ENCODE data around the gene RASGRF1. TPM values are rescaled to one million over a fixed set of nuclear protein-coding genes. Genes with fewer than 3 reads are reported as not detected.

RASGRF1 gene
- total RNA-seq, 1 donor from 2014 or later: not detected

DNA sequence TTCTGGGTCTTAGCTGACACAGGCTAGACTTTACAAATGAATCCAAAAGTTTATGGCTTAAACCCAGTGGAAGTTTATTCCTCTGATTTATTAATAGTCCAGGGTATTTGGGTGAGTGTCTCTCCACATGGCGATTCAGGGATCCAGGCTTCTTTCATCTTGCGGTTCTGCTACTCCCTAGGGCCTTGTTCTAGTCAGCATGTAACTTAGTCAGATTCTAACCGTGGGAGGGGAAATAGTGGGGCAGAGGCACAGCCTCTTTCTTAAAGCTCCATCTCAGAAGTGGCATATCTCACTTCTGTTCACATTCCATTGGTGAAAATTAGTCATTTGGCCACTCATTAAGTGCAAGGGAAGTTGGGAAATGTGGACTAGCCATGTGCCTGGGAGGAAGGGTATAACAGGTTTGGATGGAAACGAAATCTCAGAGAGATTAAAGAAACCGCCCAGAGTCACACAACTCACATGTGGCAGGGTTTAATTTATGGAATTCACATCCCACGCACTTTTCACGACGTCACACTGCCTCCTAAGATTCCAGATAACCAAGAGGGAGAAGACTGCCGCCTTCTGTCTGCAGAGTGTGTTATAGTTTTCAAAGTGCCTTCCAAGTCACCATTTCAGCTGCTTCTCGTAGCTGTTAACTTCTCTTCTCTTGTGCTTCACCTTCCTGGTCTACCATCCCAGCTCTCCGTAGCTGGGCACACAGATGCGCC lies 11.4 kb upstream of the RASGRF1 start:
- no peak overlapping the region for H3K4me3 Mint-ChIP-seq (ENCODE audit: unreplicated experiment)
- H3K36me3 Mint-ChIP-seq (ENCODE audit: low read depth, unreplicated experiment): peaks cover 3% of the 10 kb centered on the region
- TF ChIP-seq, protein P1, sequence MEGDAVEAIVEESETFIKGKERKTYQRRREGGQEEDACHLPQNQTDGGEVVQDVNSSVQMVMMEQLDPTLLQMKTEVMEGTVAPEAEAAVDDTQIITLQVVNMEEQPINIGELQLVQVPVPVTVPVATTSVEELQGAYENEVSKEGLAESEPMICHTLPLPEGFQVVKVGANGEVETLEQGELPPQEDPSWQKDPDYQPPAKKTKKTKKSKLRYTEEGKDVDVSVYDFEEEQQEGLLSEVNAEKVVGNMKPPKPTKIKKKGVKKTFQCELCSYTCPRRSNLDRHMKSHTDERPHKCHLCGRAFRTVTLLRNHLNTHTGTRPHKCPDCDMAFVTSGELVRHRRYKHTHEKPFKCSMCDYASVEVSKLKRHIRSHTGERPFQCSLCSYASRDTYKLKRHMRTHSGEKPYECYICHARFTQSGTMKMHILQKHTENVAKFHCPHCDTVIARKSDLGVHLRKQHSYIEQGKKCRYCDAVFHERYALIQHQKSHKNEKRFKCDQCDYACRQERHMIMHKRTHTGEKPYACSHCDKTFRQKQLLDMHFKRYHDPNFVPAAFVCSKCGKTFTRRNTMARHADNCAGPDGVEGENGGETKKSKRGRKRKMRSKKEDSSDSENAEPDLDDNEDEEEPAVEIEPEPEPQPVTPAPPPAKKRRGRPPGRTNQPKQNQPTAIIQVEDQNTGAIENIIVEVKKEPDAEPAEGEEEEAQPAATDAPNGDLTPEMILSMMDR (IDR thresholded peaks at IDR 0.05; ENCODE audit: unreplicated experiment): no peak
- H3K27ac Mint-ChIP-seq (ENCODE audit: unreplicated experiment): no peak overlapping the region
- no peak for DNase-seq (ENCODE audit: low spot score)
- H3K9me3 Mint-ChIP-seq (ENCODE audit: unreplicated experiment): no peaks in the 10 kb centered on the region
- H3K4me1 Mint-ChIP-seq (ENCODE audit: unreplicated experiment): no peaks in the 10 kb centered on the region
- peaks cover 2% of the 10 kb centered on the region for H3K27me3 Mint-ChIP-seq (ENCODE audit: unreplicated experiment)

GRCh38 chr15:79099692-79100091 lies 9.1 kb upstream of the RASGRF1 start:
- Mint-ChIP-seq H3K36me3 (ENCODE audit: low read depth, unreplicated experiment) (peaks cover under 1% of the 10 kb centered on the region), H3K4me3 (ENCODE audit: unreplicated experiment) (no peak overlapping the region), H3K4me1 (ENCODE audit: unreplicated experiment) (no peaks in the 10 kb centered on the region), H3K9me3 (ENCODE audit: unreplicated experiment) (no peaks in the 10 kb centered on the region), H3K27me3 (ENCODE audit: unreplicated experiment) (peaks cover 2% of the 10 kb centered on the region), H3K27ac (ENCODE audit: unreplicated experiment) (no peak overlapping the region)
- no peak for DNase-seq (ENCODE audit: low spot score)
- TF ChIP-seq, protein P1 (IDR thresholded peaks at IDR 0.05; ENCODE audit: unreplicated experiment): no peak

DNA sequence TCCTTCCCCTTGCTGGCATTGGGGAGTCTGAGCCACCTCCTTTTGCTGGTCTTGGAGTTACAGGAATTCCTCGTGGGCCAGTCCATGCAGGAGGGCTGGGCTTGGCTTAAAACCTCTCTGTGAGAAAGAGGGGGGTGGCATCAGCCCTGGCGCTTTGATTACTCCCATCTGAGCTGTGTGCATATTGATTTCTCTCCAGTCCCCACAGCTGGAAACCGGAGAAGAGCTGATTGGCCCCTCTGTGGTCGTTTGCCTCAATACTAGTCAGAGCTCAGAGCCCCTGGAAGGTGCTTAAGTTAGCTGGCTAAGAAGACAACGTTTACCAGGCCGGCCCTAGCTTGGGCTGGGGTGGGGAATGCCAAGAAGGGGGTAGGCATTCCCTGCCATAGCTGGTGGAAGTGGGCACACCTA lies 4.0 kb upstream of the RASGRF1 start:
- no peaks in the 10 kb centered on the region for H3K36me3 Mint-ChIP-seq (ENCODE audit: low read depth, unreplicated experiment)
- H3K4me1 Mint-ChIP-seq (ENCODE audit: unreplicated experiment): peaks cover 12% of the 10 kb centered on the region
- H3K27me3 Mint-ChIP-seq (ENCODE audit: unreplicated experiment): peaks cover 21% of the 10 kb centered on the region
- no peak overlapping the region for H3K4me3 Mint-ChIP-seq (ENCODE audit: unreplicated experiment)
- TF ChIP-seq, protein P1 (IDR thresholded peaks at IDR 0.05; ENCODE audit: unreplicated experiment): no peak
- H3K27ac Mint-ChIP-seq (ENCODE audit: unreplicated experiment): no peak overlapping the region
- no peaks in the 10 kb centered on the region for H3K9me3 Mint-ChIP-seq (ENCODE audit: unreplicated experiment)
- DNase-seq (ENCODE audit: low spot score): no peak

DNA sequence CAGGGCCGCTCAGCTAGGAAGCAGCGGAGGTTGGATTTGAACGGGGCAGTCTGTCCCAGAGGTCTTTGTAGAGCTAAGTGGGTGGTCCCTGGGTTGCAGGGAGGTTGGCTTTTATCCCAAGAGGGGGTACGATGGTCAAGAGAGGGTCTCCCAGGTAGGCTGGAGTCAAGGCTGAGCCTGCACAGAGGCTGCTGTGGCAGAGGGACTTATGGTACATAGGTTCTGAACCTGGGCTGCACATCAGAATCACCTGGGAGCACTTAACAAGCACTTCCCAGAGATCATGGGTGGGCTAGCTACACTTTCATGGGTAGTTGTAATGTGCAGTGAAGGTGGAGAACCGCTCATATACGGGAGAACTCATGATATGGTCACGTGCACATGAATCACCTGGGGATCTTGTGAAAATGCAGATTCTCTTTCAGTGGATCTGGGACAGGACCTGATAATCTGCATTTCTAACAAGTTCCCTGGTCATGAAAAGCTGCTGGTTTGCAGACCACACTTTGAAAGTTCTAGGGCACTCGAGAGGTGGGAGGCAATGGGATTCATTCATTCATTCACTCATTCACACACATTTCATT lies 2.9 kb upstream of the RASGRF1 start:
- Mint-ChIP-seq H3K4me1 (ENCODE audit: unreplicated experiment) (peaks cover 12% of the 10 kb centered on the region), H3K27ac (ENCODE audit: unreplicated experiment) (no peak overlapping the region)
- DNase-seq (ENCODE audit: low spot score): no peak

More for the DNA sequence above, 2.9 kb upstream of the RASGRF1 start:
- no peaks in the 10 kb centered on the region for H3K9me3 Mint-ChIP-seq (ENCODE audit: unreplicated experiment)
- TF ChIP-seq, protein P1 (IDR thresholded peaks at IDR 0.05; ENCODE audit: unreplicated experiment): no peak
- no peak overlapping the region for H3K4me3 Mint-ChIP-seq (ENCODE audit: unreplicated experiment)
- peaks cover 26% of the 10 kb centered on the region for H3K27me3 Mint-ChIP-seq (ENCODE audit: unreplicated experiment)
- H3K36me3 Mint-ChIP-seq (ENCODE audit: low read depth, unreplicated experiment): no peaks in the 10 kb centered on the region
